Spleen (tissue), 3 donors: ENCODE results near the gene KRT73.

Experiments used
- POLR2A ChIP-seq, 3 donors: fragments of 450-650 bp; IDR thresholded peaks; one replicate each; pipeline ENCODE4 v1.5.1; 2017; ENCODE audit warnings: antibody characterized with exemption in 3 of 3, mild to moderate bottlenecking in 1 of 3
- POLR2AphosphoS5 ChIP-seq, 3 donors: sonication (generic); formaldehyde crosslinking; IDR thresholded peaks; one replicate each; pipeline ENCODE4 v1.5.1; 2017; ENCODE audit warnings: antibody characterized with exemption in 3 of 3

- TF ChIP-seq POLR2A (IDR thresholded peaks at IDR 0.05) (no peak), POLR2AphosphoS5 (IDR thresholded peaks at IDR 0.05) (no peak)
Observed at GRCh38 chr12:52605542-52605941, 12.8 kb downstream of the KRT73 start.
